K562 (cell line): ENCODE results near the gene SCAPER. TPM values are rescaled to one million over a fixed set of nuclear protein-coding genes. Genes with fewer than 3 reads are reported as not detected.

Experiments used
- ATAC-seq: fragments of 200-7000 bp; cut with Tn5 transposase; 3 replicates; pipeline ENCODE4 v1.9.1; 2020; ENCODE audit warnings: moderate library complexity
- BruUV-seq: library from RNA; stranded (reverse); fragments of 400-500 nt; replicated peaks from 2 replicates; lab custom pipeline; 2021; lab: Mats Ljungman, UMichigan
- CTCF ChIA-PET: fragments of 300-600 bp; formaldehyde crosslinking; extraction: SDS; loops from one replicate; lab custom pipeline; 2021; ENCODE audit warnings: low intra/inter-chr PET ratio; lab: Yijun Ruan, JAX
- POLR2A ChIA-PET: fragments of 300-600, 350-650 bp; sonication (Branson Sonifier 250); formaldehyde crosslinking; extraction: SDS; loops from one replicate; lab custom pipeline; 2021; ENCODE audit warnings: antibody characterized with exemption, inconsistent platforms; lab: Yijun Ruan, JAX
- DNase-seq, 4 experiments: peaks; one replicate each; pipeline versions ENCODE4 v3.0.0 to v3.0.0-alpha.2; 2011 to 2018; ENCODE audit warnings: low spot score in 3 of 4, mixed read lengths in 3 of 4; ENCODE audit errors: extremely low read depth in 1 of 4
- FAIRE-seq: peaks from 2 replicates; lab custom pipeline; 2011; peaks lifted over from hg19 to GRCh38; lab: Jason Lieb, UNC
- H2AFZ ChIP-seq: 2 replicates; pipeline ENCODE4 v1.6.0; 2011; ENCODE audit warnings: low read depth, low read length, control low read depth, inconsistent platforms
- H3K27ac ChIP-seq: fragments of 200-600 bp; 3 replicates; pipeline ENCODE4 v1.8.0; 2011; ENCODE audit warnings: low read depth, mild to moderate bottlenecking, control low read depth, inconsistent platforms, low read length, moderate library complexity, mixed read lengths; ENCODE audit errors: extremely low read depth
- H3K27me3 ChIP-seq, 2 experiments: fragments of 300-600 bp in 1 of 2; 2 replicates in 1 of 2; 3 replicates in 1 of 2; pipeline versions ENCODE4 v1.6.0 to v1.8.0; 2011; ENCODE audit warnings: inconsistent platforms in 2 of 2, low read length in 2 of 2, mild to moderate bottlenecking in 1 of 2, mixed read lengths in 1 of 2, moderate library complexity in 1 of 2; ENCODE audit not compliant: control insufficient read depth in 2 of 2, insufficient read depth in 2 of 2
- H3K36me3 ChIP-seq: fragments of 300-600 bp; 3 replicates; pipeline ENCODE4 v1.8.0; 2011; ENCODE audit warnings: mild to moderate bottlenecking, low read length, inconsistent platforms; ENCODE audit not compliant: control insufficient read depth, insufficient read depth
- H3K4me1 ChIP-seq, 2 experiments: fragments of 200-600 bp in 1 of 2; replicated peaks in 1 of 2; 2 replicates in 1 of 2; 3 replicates in 1 of 2; pipeline versions ENCODE4 v1.5.1 to v1.8.0; 2011; ENCODE audit warnings: inconsistent platforms in 2 of 2, low read length in 2 of 2, mild to moderate bottlenecking in 1 of 2, mixed read lengths in 1 of 2, moderate library complexity in 1 of 2; ENCODE audit not compliant: control insufficient read depth in 2 of 2, insufficient read depth in 2 of 2
- H3K4me2 ChIP-seq: 2 replicates; pipeline ENCODE4 v1.6.1; 2011; ENCODE audit warnings: low read length, control low read depth, inconsistent platforms, mixed read lengths; ENCODE audit not compliant: insufficient read depth
- H3K4me3 ChIP-seq: fragments of 200-600 bp; sonication (generic), shearing (Covaris generic); 2 replicates; pipeline ENCODE4 v1.5.1; 2016; ENCODE audit warnings: control low read depth, inconsistent platforms
- H3K79me2 ChIP-seq: fragments of 200-600 bp; 3 replicates; pipeline ENCODE4 v1.8.0; 2011; ENCODE audit warnings: low read length, inconsistent platforms; ENCODE audit not compliant: control insufficient read depth, insufficient read depth
- H3K9ac ChIP-seq, 2 experiments: 2 replicates each; pipeline versions ENCODE4 v1.6.0 to v1.6.1; 2011; ENCODE audit warnings: low read depth in 2 of 2, low read length in 2 of 2, control low read depth in 1 of 2, inconsistent platforms in 1 of 2, mild to moderate bottlenecking in 1 of 2, mixed read lengths in 1 of 2; ENCODE audit not compliant: insufficient read depth in 1 of 2
- H3K9me1 ChIP-seq: one replicate; pipeline ENCODE4 v1.6.0; 2011; ENCODE audit warnings: inconsistent platforms, mild to moderate bottlenecking, low read length, moderate library complexity; ENCODE audit not compliant: control insufficient read depth, insufficient read depth
- H3K9me3 ChIP-seq: replicated peaks from 2 replicates; pipeline ENCODE4 v1.5.1; 2011; ENCODE audit warnings: low read depth, low read length, inconsistent platforms; ENCODE audit not compliant: control insufficient read depth, insufficient read depth
- H4K20me1 ChIP-seq: replicated peaks from 2 replicates; pipeline ENCODE4 v1.6.1; 2011; ENCODE audit warnings: low read length, inconsistent platforms, mixed read lengths; ENCODE audit not compliant: control insufficient read depth, insufficient read depth
- BCL6 ChIP-seq: fragments of 250-450 bp; sonication (Bioruptor Pico); IDR thresholded peaks from 2 replicates; pipeline ENCODE4 v1.4.0; 2020
- FOXK1 ChIP-seq: sonication (generic); formaldehyde crosslinking; IDR thresholded peaks from 2 replicates; pipeline ENCODE4 v1.8.0; 2022; ENCODE audit warnings: missing genetic modification reagents, mild to moderate bottlenecking, borderline replicate concordance
- NUFIP1 ChIP-seq: fragments of 450-650 bp; IDR thresholded peaks from 2 replicates; pipeline ENCODE4 v1.6.1; 2018; ENCODE audit not compliant: partially characterized antibody
- PTTG1 ChIP-seq: fragments of 450-650 bp; IDR thresholded peaks from 2 replicates; pipeline ENCODE4 v1.6.1; 2016; ENCODE audit warnings: low read depth, mild to moderate bottlenecking, missing genetic modification characterization, missing compliant biosample characterization
- TAL1 ChIP-seq: fragments of 450-650 bp; IDR thresholded peaks from 2 replicates; pipeline ENCODE4 v1.6.1; 2016; ENCODE audit warnings: mild to moderate bottlenecking
- U2AF1 ChIP-seq: fragments of 200-400 bp; formaldehyde crosslinking; optimal IDR thresholded peaks from 2 replicates; pipeline ENCODE3; 2017; ENCODE audit warnings: mild to moderate bottlenecking, low read depth, low read length, moderate library complexity
- ZFP1 ChIP-seq: fragments of 450-650 bp; formaldehyde crosslinking; IDR thresholded peaks from 2 replicates; pipeline ENCODE4 v1.4.0; 2020; ENCODE audit warnings: mild to moderate bottlenecking, mixed read lengths
- ZNF175 ChIP-seq: fragments of 200-800 bp; sonication (Bioruptor generic); IDR thresholded peaks from 2 replicates; pipeline ENCODE4 v1.6.1; 2016; ENCODE audit warnings: low read depth, mild to moderate bottlenecking, missing genetic modification characterization, missing compliant biosample characterization
- WGBS: fragments of 100-300 bp; shearing (Covaris generic); methylation state at CpG from one replicate; pipeline ENCODE4 v1.1.6; 2016; ENCODE audit warnings: low coverage, mixed read lengths; ENCODE audit not compliant: insufficient coverage; ENCODE audit errors: missing lambda C conversion rate; 5-methylcytosine and 5-hydroxymethylcytosine counted together
- in situ Hi-C: fragments of 300-500 bp; cut with MboI; formaldehyde crosslinking; loops from 4 replicates; pipeline ENCODE4 v1.15.0; 2018; ENCODE audit warnings: inconsistent platforms, mixed read lengths
- intact Hi-C: fragments of 100-400 bp; cut with micrococcal nuclease; formaldehyde crosslinking; loops from 2 replicates; pipeline ENCODE4 v1.14.2; 2022
- polyA plus RNA-seq, 8 experiments: library from polyadenylated mRNA; depleted of rRNA in 4 of 8; stranded (reverse) in 5 of 8; unstranded in 3 of 8; fragments of >200 nt; fragmentation: Nextera tagmentation in 2 of 8; fragmentation: Illumina TruSeq in 1 of 8; extraction: Ambion mirVana in 2 of 8; extraction: Trizol in 1 of 8; gene quantifications; 2 replicates each; pipeline versions ENCODE4 v1.2.1 to v1.2.3, GENCODE V29; 2011 to 2014; ENCODE audit warnings: inconsistent platforms in 1 of 8, missing spikeins in 1 of 8
- total RNA-seq, 7 experiments: library from RNA; depleted of rRNA in 6 of 7; stranded (reverse); fragments of >200 nt in 6 of 7; fragmentation: Illumina TruSeq in 2 of 7; extraction: Trizol in 2 of 7; gene quantifications; 2 replicates each; pipeline versions ENCODE4 v1.2.1 to v1.2.3, GENCODE V29; 2011 to 2021; ENCODE audit warnings: low replicate concordance in 1 of 7

Gene SCAPER
- total and polyA plus RNA-seq, 9 of the 15 experiments (the other 6 are each of a cell fraction or from before 2014, with no cell fraction given), result 1.3 to 5.7 (median 3.2) TPM

DNA sequence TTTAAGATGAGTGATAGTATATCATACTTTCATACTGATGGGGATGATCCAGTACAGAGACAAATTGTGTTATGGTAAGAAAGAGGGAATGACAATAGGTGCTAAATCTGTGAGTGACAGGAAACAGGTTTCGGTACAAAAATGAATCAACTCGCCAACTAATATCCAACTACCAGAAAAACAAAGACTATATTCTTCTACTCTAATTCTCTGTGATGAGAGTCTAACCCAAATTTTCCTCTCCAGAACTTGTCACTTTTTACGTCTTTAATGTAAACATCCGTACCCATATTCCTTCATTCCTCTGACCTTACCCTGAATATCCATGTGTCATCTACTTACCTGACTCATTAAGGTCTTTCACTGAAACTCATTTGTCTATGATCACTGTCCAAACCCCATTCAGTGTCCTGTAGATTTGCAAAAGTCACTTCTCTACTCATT, 39.6 kb downstream of the SCAPER start:
- Histone ChIP-seq H3K9ac (no peak overlapping the region), H3K9me1 (no peaks in the 10 kb centered on the region), H3K27ac (no peak overlapping the region), H3K4me1 (no peaks in the 10 kb centered on the region), H3K79me2 (no peaks in the 10 kb centered on the region), H3K4me3 (no peak overlapping the region), H3K9me3 (no peaks in the 10 kb centered on the region), H2AFZ (no peak overlapping the region), H3K4me2 (no peak overlapping the region)
- in situ Hi-C loops, result no loop called here
- ATAC-seq (no peak), DNase-seq (no peak)
- POLR2A ChIA-PET, result no interaction called here
- TF ChIP-seq TAL1 (no peak), ZFP1 (no peak), U2AF1 (no peak), FOXK1 (no peak), BCL6 (no peak), PTTG1 (tag) (no peak)
- TF ChIP-seq, all 486 proteins: peak for 0
- no TSS peak for BruUV-seq
- Histone ChIP-seq H3K27me3 (no peaks in the 10 kb centered on the region), H4K20me1 (no peaks in the 10 kb centered on the region), H3K36me3 (no peaks in the 10 kb centered on the region)
- CTCF ChIA-PET, result no interaction called here
- no peak for FAIRE-seq
- WGBS, result 44% methylated on average over 4 of the region's 4 CpGs
- intact Hi-C loops, result loop anchor here (10.0 kb wide), 1 partner anchor 531 kb away; the partner anchor contains the start of gene ISL2

DNA sequence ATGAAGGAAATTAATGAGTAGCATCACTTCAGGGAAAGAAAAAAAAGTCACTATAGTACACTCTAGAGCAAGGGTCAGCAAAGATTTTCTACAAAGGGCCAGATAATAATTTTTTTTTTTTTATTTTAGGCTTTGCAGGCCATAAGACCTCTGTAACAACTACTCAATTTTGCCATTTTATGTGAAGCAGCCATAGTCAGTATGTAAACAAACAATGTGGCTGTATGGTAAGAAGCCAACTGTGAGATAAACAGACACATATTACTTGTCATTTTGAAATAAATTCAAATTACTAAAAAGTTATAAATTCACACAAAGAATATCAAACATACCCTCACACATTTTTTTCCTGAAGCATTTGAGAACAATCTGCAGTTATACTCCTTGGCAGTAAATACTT, 40.6 kb downstream of the SCAPER start:
- intact Hi-C loops, result loop anchor here (10.0 kb wide), 1 partner anchor 530 kb away; the partner anchor contains the start of gene ISL2
- no peaks in the 10 kb centered on the region for H3K4me1 ChIP-seq
- in situ Hi-C loops, result no loop called here
- no peak for DNase-seq
- H3K27ac ChIP-seq, result no peak overlapping the region
- H2AFZ ChIP-seq, result no peak overlapping the region
- H3K4me2 ChIP-seq, result no peak overlapping the region
- no peaks in the 10 kb centered on the region for H3K79me2 ChIP-seq
- TF ChIP-seq NUFIP1 (no peak), ZNF175 (CRISPR knock-in tag) (no peak)
- H3K9me1 ChIP-seq, result no peaks in the 10 kb centered on the region
- H3K9me3 ChIP-seq, result no peaks in the 10 kb centered on the region
- no peak overlapping the region for H3K9ac ChIP-seq
- FAIRE-seq, result no peak
- no peaks in the 10 kb centered on the region for H3K36me3 ChIP-seq
- H4K20me1 ChIP-seq, result no peaks in the 10 kb centered on the region
- no peaks in the 10 kb centered on the region for H3K27me3 ChIP-seq
- POLR2A ChIA-PET, result no interaction called here
- BruUV-seq, result no TSS peak
- CTCF ChIA-PET, result no interaction called here
- ATAC-seq, result no peak
- H3K4me3 ChIP-seq, result no peak overlapping the region
